ENCODE results near the gene GIPC3.
"Not testable (repeated sequence)": the region's sequence is repeated elsewhere in the genome, so short reads cannot be mapped to it uniquely, and the experiment has no call there.

GIPC3 gene

GRCh38 chr19:3551792-3552095 lies 33.5 kb upstream of the GIPC3 start:
- no peak for DNase-seq

GRCh38 chr19:3554254-3555083 lies 30.8 kb upstream of the GIPC3 start:
- no peak for DNase-seq

DNA sequence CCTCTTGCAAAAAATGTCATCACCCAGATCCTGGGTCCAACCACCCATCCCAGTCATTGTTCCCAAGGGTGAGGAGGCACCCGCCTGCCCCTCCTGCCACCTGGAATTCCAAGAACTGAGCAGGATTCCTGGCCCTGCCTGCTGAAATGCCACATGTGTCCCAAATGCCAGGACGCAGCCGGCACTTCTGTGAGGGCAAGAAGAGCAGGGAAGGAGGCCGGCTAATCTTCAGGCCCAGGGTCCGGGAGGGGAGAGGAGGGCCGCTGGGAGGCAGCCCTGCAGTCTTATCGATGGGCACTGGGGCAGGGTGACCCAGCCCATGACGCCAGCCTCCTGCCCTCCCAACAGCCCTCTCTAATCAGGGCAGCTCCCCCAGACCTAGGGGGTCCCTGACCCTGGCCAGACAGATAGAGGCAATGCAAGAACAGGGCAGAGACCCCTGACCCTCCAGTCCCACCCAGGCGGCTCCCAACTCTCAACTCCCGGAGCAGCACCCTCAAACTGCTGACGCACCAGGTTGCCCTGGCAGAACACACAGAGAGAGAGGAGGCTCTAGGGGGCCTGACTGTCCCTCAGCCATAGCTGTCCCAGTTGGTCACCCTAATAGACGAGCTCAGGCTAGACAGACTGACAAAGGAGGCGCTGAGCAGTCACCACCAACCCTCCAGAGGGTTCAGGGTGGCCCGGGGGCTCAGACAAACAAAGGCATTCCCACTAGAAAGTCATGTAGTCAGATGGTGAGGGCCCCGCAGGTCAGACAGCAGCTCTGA lies 29.4 kb upstream of the GIPC3 start:
- no peak for DNase-seq

- DNase-seq: no peak
These were observed 28.8 kb upstream of the GIPC3 start for GRCh38 chr19:3556423-3556977.

GRCh38 chr19:3556978-3557460 lies 28.3 kb upstream of the GIPC3 start:
- no peak for DNase-seq

GRCh38 chr19:3557461-3558248 lies 27.6 kb upstream of the GIPC3 start, which contains the start of gene MFSD12:
Gene MFSD12, minus strand, starts transcription at chr19:3557586. Its CDS starts 183 bp downstream, at chr19:3557403.
- DNase-seq: peak; percentile 76

DNA sequence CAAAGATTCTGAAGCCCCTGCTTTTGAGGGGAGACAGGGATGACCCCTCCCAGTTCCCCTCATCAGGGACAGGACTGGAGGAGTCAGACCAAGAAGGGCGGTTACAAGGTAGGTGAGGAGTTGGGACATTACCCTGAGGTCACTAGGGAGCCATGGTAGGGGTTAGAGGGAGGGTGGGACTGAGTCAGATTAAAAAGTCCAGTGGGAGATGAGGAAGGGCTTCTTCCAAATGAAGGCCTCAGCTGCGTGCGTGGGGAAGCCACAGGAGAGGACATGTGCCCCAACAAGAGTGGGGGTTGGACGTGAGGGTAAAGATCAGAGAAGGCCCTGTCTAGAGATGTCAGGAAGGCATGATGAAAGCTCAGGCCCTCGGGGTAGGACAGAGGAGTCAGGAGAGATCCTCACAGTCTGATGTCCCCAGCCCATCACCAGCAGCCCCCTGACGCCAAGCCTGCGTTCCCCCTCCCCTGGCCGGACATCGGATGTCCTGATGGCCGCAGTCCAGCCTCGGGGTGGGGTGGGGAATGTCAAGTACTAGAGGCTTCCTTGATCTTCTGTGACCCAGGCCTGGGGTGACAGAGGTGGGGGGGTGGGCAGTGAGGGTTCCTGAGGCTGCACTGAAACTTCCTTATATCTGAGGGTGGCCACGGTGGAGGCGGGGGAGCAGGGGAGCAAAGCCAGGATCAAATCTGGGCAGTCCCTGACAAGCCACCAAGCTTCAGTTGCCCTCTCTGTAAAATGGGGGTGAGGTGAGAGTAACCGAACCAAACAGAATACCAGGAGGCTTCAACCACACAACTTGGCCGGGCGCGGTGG lies 21.4 kb upstream of the GIPC3 start:
- DNase-seq: no peak

- DNase-seq: no peak
These were observed 20.1 kb upstream of the GIPC3 start for GRCh38 chr19:3565139-3565538.

- not testable (repeated sequence) for DNase-seq
These were observed 15.2 kb upstream of the GIPC3 start for GRCh38 chr19:3570042-3570441.

DNA sequence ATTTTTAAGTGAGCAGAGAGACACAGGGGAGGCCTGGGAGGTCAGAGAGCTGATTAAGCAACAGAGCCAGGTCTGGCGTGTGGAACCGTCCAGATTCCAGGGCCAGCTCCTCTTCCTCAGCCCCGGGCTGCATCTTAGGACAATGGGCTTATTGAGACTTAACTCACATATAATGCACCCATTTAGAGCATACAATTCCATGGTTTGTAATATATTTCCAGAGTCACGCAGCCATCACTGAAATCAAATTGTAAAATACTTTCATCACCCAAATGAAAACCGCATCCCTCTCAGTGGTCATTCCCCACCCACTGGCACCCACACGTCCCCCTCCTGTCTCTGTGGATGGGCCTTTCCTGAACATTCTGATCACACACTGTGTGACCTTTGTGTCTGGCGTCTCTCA lies 14.7 kb upstream of the GIPC3 start:
- no peak for DNase-seq

- DNase-seq: peak; percentile 99
These were observed 13.0 kb upstream of the GIPC3 start for GRCh38 chr19:3572132-3572854.

DNA sequence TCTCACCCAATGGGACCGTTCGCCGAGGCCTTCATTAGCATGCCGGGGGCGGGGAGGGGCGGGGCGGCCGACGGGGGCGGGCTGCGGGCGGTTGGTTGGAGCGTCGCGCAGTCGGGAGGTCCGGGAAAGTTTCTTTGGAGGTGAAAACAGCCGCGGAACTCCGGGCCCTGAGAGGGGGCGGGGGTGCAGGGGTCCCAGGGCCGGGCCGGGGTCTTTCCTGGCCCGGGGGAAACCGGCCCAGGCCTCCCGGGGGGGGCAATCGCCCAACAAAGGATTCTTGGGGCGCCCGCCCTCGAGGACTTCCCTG lies 12.5 kb upstream of the GIPC3 start, which contains the start of gene HMG20B:
Gene HMG20B, plus strand, starts transcription at position 90 of the 307 bp plus-strand sequence. CDS start 366 bp downstream, outside the sequence.
- DNase-seq: no peak

- DNase-seq: no peak
These were observed 12.0 kb upstream of the GIPC3 start for GRCh38 chr19:3573162-3573857.

DNA sequence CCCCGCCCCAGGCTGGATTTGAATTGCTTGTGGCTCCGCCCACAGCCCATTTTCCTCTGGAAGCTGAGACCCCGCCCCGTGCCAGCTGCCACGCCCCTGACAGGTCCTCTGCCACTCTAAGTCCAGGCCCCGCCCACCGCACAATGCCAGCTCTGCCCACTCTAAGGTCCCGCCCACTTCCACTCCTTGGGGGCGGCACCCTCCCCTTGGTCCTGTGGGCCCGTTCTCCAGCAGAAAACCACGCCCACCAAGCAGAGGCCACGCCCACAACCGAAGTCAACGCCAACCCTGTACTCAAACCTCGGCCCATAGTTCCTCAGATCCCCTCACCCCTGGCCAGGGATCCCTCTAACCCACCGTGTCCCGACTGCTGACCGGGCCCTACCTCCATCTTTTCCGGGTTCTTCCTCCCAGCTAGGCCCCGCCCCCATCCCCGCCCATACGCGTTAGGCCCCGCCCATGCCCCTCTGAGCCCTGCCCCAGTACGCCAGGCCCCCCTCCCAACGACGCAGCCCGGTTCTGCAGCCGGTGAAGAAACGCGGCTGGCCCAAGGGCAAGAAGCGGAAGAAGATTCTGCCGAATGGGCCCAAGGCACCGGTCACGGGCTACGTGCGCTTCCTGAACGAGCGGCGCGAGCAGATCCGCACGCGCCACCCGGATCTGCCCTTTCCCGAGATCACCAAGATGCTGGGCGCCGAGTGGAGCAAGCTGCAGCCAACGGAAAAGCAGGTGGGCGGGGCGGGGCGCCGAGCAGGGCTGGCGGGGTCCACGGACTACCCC lies 11.2 kb upstream of the GIPC3 start:
- DNase-seq: peak; percentile 80

GRCh38 chr19:3575260-3575741 lies 10.0 kb upstream of the GIPC3 start:
- DNase-seq: no peak

GRCh38 chr19:3575949-3576673 lies 9.2 kb upstream of the GIPC3 start:
- no peak for DNase-seq

DNA sequence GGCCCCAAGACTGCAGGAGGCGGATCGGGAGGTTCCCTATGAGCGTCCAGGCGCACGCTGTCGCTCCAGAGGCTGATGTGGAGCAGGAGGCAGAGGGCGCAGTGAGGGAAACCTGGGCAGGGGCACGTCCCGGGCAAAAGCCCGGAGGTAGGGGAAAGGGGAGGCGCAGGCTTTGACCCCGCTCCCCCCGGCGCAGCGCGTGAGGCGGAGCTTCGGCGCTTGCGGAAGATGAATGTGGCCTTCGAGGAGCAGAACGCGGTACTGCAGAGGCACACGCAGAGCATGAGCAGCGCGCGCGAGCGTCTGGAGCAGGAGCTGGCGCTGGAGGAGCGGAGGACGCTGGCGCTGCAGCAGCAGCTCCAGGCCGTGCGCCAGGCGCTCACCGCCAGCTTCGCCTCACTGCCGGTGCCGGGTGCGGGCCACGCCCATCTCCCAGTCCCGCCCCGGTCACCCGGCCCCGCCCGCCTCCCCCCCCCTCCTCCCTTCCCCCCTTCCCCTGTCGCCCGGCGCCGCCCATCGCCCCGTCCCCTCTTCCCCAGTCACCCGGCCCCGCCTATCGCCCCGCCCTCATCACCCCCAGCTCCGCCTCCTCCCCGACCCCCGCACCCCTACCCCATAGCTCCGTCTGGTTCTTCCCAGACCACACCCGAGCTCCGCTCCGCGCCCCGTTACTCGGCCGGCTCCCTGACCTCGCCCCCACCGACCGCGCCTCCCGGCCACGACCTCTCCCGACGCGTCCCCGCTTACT lies 8.4 kb upstream of the GIPC3 start:
- no peak for DNase-seq

DNA sequence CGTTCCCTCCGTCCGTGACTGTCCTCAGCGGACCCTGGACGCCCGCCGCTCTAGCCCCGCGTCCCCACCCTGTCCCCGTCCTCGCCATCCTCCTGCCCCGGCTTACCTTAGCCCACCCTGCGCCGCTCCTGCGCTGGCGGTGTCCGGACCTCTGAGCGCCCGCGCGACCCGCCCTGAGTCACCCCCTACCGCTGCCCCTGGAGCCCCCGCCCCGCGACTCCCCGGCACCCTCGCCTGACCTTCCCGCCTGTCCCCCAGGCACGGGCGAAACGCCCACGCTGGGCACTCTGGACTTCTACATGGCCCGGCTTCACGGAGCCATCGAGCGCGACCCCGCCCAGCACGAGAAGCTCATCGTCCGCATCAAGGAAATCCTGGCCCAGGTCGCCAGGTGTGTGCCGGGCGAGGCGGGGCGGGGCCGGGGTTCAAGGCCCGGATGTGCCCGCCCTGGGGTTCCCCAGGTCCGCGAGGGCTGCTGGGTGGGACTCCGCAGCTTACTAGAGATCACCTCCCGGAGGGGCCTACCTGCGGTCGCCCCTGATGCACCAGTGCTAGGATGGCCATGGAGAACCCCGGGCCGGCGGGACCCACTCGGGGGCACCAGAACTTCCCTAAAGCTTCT lies 7.4 kb upstream of the GIPC3 start:
- DNase-seq: no peak
